ENCODE measurements around the gene GPAM. TPM values are rescaled to one million over a fixed set of nuclear protein-coding genes. Genes with fewer than 3 reads are reported as not detected.
A peak's percentile ranks its signal among the peaks of the same experiment; 100 is the strongest.

GPAM gene
- total and polyA plus RNA-seq, 9 of the 15 experiments (the other 6 are each of a cell fraction or from before 2014, with no cell fraction given): 3.5 to 7.5 (median 5.5) TPM

DNA sequence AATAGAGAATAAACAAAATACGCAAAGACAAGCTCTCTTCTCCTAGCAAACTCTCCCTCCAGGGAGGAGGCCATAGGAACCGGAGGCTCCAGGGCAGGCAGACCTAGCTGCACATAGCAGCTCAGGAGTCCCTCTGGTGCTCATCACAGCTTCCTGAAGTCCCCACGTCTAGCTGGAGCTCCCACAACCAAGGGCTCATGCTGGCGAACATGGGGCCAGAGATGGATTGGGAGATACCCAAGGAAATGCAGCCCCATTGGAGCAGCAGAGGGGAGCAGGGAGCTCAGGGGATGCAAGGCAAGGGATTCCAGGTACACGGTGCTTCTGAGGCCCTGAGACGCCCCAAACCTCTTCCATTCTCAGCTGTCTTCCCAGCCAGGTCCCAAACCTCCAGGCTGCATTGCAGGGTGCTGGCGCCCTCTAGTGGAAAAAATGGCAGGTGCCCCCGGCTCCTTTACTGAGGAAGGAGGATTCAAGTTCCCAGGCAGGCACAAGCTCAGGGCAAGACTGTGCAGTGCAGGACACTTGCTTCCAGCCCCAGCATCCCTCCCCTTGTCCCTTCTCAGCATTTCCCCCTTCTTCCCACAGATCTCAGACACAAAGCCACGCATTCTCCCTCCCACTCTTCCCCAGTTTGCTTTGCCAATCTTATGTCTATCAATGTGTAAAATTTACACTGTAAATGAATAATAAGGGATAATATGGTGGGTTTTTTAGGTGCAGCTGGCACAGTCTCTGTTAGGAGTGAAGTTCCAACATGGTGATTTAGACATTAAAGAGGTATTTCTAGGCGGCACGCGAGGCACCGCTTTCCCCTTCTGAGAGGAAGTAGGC, 46.2 kb downstream of the GPAM start (continued):
- TF ChIP-seq, protein P1, sequence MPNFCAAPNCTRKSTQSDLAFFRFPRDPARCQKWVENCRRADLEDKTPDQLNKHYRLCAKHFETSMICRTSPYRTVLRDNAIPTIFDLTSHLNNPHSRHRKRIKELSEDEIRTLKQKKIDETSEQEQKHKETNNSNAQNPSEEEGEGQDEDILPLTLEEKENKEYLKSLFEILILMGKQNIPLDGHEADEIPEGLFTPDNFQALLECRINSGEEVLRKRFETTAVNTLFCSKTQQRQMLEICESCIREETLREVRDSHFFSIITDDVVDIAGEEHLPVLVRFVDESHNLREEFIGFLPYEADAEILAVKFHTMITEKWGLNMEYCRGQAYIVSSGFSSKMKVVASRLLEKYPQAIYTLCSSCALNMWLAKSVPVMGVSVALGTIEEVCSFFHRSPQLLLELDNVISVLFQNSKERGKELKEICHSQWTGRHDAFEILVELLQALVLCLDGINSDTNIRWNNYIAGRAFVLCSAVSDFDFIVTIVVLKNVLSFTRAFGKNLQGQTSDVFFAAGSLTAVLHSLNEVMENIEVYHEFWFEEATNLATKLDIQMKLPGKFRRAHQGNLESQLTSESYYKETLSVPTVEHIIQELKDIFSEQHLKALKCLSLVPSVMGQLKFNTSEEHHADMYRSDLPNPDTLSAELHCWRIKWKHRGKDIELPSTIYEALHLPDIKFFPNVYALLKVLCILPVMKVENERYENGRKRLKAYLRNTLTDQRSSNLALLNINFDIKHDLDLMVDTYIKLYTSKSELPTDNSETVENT (CRISPR knock-in tag; IDR thresholded peaks at IDR 0.05): no peak
- TF ChIP-seq BRCA1 (IDR thresholded peaks at IDR 0.05): no peak
- TF ChIP-seq BRCA1 (CRISPR knock-in tag; IDR thresholded peaks at IDR 0.05): no peak
- TF ChIP-seq STAT5A (IDR thresholded peaks at IDR 0.05; ENCODE audit: borderline replicate concordance, low read length): no peak
- no peak for TF ChIP-seq SAFB2 (IDR thresholded peaks at IDR 0.05; ENCODE audit: borderline replicate concordance, low read depth, low read length, severe bottlenecking)
- no peak for TF ChIP-seq ZFP30 (CRISPR knock-in tag; IDR thresholded peaks at IDR 0.05; ENCODE audit: borderline replicate concordance)
- TF ChIP-seq ZNF780A (CRISPR knock-in tag; IDR thresholded peaks at IDR 0.05): no peak
- TF ChIP-seq ZNF324 (CRISPR knock-in tag; IDR thresholded peaks at IDR 0.05): no peak
- TF ChIP-seq TEAD2 (tag; IDR thresholded peaks at IDR 0.05): peak; percentile 90
- no peak for TF ChIP-seq RBBP5 (IDR thresholded peaks at IDR 0.05; ENCODE audit: borderline replicate concordance, insufficient read depth, low read length, poor library complexity, severe bottlenecking)
- no peak for TF ChIP-seq SETDB1 (IDR thresholded peaks at IDR 0.05; ENCODE audit: low read length)
- TF ChIP-seq U2AF2 (optimal IDR thresholded peaks at IDR 0.05; ENCODE audit: low read depth, low read length): no peak
- TF ChIP-seq, protein P2, sequence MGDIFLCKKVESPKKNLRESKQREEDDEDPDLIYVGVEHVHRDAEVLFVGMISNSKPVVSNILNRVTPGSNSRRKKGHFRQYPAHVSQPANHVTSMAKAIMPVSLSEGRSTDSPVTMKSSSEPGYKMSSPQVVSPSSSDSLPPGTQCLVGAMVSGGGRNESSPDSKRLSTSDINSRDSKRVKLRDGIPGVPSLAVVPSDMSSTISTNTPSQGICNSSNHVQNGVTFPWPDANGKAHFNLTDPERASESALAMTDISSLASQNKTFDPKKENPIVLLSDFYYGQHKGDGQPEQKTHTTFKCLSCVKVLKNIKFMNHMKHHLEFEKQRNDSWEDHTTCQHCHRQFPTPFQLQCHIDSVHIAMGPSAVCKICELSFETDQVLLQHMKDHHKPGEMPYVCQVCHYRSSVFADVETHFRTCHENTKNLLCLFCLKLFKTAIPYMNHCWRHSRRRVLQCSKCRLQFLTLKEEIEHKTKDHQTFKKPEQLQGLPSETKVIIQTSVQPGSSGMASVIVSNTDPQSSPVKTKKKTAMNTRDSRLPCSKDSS (IDR thresholded peaks at IDR 0.05; ENCODE audit: low read depth, partially characterized antibody): no peak
- no peak for TF ChIP-seq HDGF (IDR thresholded peaks at IDR 0.05)
- TF ChIP-seq, protein P3, sequence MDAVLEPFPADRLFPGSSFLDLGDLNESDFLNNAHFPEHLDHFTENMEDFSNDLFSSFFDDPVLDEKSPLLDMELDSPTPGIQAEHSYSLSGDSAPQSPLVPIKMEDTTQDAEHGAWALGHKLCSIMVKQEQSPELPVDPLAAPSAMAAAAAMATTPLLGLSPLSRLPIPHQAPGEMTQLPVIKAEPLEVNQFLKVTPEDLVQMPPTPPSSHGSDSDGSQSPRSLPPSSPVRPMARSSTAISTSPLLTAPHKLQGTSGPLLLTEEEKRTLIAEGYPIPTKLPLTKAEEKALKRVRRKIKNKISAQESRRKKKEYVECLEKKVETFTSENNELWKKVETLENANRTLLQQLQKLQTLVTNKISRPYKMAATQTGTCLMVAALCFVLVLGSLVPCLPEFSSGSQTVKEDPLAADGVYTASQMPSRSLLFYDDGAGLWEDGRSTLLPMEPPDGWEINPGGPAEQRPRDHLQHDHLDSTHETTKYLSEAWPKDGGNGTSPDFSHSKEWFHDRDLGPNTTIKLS (IDR thresholded peaks at IDR 0.05; ENCODE audit: borderline replicate concordance, low read depth): no peak
- TF ChIP-seq, protein P4, sequence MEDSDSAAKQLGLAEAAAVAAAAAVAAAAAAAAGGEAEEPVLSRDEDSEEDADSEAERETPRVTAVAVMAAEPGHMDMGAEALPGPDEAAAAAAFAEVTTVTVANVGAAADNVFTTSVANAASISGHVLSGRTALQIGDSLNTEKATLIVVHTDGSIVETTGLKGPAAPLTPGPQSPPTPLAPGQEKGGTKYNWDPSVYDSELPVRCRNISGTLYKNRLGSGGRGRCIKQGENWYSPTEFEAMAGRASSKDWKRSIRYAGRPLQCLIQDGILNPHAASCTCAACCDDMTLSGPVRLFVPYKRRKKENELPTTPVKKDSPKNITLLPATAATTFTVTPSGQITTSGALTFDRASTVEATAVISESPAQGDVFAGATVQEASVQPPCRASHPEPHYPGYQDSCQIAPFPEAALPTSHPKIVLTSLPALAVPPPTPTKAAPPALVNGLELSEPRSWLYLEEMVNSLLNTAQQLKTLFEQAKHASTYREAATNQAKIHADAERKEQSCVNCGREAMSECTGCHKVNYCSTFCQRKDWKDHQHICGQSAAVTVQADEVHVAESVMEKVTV (CRISPR knock-in tag; IDR thresholded peaks at IDR 0.05): peak; percentile 43; the same call in 1 of the 2 replicates
- TF ChIP-seq KLF16 (IDR thresholded peaks at IDR 0.05): no peak
- TF ChIP-seq TOE1 (IDR thresholded peaks at IDR 0.05; ENCODE audit: borderline replicate concordance): no peak
- no peak for TF ChIP-seq TOE1 (CRISPR knock-in tag; IDR thresholded peaks at IDR 0.05; ENCODE audit: borderline replicate concordance, low read depth)

Measured in K562 (cell line).